Measurements from ENCODE around the gene POF1B.
"Not testable (repeated sequence)": the region's sequence is repeated elsewhere in the genome, so short reads cannot be mapped to it uniquely, and the experiment has no call there.

Gene POF1B, protein sequence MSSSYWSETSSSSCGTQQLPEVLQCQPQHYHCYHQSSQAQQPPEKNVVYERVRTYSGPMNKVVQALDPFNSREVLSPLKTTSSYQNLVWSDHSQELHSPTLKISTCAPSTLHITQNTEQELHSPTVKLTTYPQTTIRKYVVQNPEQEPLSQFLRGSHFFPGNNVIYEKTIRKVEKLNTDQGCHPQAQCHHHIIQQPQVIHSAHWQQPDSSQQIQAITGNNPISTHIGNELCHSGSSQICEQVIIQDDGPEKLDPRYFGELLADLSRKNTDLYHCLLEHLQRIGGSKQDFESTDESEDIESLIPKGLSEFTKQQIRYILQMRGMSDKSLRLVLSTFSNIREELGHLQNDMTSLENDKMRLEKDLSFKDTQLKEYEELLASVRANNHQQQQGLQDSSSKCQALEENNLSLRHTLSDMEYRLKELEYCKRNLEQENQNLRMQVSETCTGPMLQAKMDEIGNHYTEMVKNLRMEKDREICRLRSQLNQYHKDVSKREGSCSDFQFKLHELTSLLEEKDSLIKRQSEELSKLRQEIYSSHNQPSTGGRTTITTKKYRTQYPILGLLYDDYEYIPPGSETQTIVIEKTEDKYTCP

DNA sequence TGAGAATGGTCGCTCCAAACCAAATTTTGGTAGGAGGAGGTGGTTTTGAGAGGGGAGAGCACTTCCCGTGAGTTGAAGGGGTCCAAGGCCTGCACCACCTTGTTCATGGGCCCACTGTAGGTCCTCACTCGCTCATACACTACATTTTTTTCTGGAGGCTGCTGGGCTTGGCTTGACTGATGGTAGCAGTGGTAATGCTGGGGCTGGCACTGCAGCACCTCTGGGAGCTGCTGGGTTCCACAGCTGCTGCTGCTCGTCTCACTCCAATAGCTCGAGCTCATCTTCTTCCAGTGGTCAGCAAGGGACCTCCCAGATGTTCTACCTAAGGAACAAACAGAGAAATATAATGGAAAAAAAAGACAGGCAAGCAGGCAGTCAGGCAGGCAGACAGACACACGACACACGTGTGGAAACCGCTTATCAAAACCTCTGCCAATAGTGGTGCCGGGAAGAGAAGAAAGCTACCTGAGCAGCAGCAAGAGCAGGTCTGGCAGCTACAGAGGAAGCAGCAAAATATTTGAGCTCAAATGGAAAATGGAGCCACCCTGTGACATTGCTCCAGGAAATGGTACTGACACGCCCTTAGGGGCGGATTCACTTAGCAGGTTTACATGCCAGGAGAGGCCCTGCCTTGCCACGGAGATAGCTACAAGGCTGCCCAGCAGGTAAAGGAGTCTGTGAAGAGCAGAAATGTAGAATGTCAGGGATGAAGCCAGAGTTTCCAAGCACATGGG is at the start of gene POF1B:
Gene POF1B, minus strand, starts transcription at position 492 of the 734 bp plus-strand sequence. Its CDS starts 211 bp downstream, at position 281.
- DNase-seq (ENCODE audit: low read depth) = no peak

DNA sequence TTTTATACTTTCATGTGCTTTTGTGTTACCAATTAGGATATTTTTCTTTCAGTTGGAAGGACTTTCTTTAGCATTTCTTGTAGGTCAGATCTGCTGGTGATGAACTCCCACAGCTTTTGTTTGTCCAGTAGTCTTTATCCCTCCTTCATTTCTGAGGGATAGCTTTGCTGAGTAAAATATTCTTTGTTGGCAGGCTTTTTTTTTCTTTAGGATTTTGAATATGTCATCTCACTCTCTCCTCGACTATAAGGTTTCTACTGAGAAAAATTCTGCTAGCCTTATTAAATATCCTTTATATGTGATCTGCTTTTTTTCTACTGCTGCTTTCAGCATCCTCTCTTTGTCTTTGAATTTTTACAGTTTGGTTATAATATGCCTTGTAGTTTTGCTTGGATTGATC is 49.6 kb upstream of the POF1B start:
- no peak for DNase-seq (ENCODE audit: low read depth)

DNA sequence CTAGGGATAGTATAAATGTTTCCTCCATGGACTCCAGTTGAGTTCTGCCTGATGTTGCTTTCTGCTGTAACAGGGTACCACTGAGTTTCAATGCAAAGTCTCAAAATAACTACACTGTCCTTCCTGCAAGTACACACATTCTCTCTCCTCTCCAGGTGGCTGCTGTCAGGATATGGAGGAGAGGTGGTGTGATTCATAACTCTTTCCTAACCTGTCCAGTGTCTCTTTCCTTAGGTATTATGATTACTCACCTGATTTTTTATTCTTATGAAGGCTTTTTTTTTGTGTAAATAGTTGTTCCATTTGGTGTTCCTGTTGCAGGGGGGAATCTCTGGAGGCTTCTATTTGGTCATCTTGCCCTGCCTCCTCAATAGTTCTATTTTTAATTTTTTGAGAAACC is 39.8 kb upstream of the POF1B start:
- DNase-seq (ENCODE audit: low read depth) = no peak

DNA sequence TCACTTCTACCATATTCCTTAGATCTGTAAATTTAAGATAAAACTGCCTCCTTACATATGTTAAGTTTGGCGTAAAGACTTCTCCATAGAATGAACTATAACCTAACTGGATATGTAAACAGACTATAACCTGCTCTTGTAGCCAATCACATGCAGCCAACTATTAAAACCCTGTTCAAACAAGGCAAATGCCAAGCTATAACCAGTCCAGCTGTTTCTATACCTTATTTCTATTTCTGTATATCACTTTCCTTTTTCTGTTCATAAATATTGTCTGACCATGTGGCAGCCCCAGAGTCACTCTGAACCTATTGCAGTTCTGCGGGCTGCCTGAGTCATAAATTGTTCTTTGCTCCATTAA is 12.4 kb upstream of the POF1B start:
- DNase-seq (ENCODE audit: low read depth) = no peak

DNA sequence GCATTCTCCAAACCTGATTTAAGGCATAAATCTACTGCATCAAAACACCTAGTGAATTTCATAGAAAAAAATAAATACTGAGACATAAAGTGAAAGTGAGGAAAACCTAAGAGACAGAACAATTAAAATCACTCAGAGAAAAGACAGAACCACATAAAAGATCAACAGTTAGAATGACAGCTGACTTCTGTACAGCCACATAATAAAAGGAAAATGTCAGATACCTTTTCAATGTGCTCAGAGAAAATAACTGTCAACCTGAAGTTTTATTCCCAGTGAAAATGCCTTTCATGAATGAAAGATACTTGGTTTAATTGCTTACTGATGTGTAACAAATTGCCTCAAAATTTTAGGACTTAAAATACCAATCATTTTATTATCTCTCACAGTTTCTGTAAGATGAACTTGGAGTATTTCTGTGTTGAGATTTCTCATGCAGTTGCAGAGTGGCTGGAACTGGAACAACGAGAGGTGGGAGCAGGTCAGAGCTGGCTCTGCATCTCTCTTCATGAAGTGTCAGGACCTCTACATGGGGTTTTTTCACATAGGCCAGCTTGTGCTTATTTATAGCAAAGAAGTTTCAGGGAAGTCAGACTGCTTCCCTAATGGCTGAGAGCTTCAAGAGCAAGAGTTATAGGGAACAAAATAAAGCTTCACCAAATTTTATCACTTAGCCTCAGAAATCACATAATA is 11.9 kb upstream of the POF1B start:
- no peak for DNase-seq (ENCODE audit: low read depth)

DNA sequence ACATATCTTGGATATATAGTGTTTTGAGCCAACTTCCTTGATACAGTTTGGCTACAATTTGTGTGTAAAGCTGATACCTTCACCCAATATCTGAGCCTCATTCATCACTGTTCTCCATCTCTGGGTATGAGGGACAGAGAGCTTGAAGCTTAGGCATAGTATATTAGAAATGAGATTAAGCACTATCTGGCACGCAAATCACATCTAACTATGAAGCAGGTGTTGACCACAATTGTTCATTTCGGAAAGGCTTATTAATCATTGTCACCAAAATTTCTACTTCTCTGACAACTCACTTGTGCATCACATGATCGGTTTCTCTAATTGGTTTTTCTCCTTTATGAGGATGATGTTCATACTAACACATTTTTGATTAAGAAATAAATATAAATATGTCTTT is 2.1 kb upstream of the POF1B start:
- DNase-seq (ENCODE audit: low read depth) = no peak

DNA sequence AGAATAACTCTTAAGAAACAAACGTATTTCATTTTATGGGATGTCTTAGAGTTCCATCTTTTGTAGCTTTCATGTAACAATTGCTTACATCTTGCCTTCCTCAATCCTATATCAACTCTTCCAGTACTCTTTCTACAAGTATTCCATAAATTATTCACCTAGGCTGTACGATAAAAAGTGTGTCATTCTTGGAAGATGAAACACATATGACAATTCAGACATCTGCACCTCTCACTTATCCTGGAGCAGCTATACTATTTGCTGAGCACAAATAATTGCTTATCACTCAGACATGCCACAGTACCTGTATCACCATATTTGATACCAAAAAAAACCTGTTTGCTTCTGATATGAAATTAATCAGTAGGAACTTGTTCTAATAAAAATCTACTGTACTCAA is 1.0 kb downstream of the POF1B start:
- DNase-seq (ENCODE audit: low read depth) = no peak

DNA sequence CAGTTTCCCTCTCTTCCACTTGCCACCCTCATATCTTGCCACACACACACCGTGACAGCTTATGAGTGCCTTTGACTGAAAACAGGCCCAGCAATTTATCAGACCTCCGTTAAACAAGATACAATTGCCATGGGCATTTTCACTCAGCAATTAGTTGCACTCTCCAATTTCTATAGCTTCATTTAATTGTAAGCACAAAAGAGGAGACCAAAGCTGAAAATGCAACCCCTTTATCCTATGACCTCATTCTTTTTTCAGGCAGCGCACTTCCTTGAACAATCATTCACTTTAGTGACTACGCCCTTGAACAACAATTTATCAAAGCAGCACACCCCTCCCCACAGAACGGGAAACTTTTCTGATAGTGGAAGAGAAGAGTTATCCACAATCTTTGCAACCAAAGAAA is 4.1 kb downstream of the POF1B start:
- DNase-seq (ENCODE audit: low read depth) = no peak

DNA sequence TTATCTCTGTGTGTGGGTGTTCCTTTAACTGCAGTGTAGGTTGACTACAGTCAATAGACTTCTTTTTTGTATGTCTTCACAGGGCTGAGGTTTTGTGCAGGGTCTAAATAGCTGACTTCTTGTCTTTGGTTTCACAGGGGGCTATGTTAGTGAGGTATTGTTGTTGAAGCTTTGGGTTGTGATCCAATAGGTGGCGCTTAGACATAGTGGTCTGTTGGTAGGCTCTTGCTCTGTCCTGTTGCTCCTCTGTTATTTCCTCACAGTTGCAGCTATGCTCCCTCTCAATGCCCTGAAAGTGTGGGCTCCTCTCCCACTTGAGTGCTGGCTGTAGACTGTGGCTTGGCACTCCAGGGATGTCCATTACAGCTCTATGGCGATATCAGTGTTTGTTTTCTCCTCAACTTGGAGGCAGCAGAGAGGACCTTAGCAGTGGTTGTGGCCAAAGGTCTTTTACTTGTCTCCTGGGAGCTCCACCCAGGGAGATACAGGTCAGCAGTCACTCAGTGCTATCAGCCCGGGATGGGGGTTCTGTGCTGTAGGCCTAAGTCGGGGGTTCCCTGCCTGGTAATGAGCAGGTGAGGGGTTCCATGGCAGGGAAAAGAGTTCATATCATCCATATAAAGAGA is 14.0 kb downstream of the POF1B start:
- no peak for DNase-seq (ENCODE audit: low read depth)

DNA sequence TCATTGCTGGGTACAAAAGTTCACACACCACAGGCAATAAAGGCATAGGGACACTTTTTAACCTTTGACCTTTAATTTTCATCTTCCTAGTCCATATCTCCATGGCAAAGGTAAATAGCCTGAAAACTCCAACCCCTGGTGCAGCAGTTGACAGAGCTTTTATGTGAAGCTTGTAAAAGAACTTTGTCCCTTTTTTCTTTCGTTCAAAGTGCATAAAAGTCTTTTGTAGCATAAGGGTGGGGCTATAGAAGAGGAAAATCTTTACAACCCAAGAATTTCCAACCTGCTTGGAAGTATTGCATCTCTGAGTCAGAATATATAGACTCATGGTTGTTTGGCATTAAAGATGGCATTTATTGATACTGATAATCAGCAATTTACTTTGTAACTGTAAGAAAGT is 20.4 kb downstream of the POF1B start:
- DNase-seq (ENCODE audit: low read depth) = no peak

DNA sequence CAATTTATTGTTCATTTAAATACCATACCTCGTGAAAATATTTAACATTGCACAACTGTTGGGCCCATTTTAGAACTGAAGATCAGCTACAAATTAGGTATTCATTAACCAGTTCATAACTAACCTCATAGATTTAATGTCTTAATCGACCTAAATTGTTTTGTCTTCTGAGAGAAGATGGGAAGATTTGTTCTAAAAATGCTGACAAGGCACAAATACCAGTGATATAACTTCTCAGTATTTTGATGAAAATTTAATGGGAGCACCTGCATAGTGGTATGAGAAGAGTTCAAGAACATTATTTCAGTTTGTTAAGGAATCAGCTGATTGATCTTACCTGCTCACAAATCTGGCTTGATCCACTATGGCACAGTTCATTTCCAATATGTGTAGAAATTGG is 33.9 kb downstream of the POF1B start:
- DNase-seq (ENCODE audit: low read depth) = no peak

DNA sequence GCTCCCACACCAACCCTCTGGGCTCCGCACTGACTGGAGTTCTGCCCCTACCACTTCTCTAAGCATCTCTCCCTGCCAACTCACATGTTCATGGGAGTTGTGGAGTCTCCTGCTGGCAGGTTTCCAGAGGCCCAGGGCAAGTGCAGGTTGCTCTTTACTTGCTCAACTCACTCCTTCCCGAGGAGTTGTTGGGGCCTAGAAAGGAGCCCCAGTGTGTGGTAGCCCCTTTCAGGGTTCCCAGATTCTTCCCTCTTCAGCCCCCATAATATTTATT is 52.5 kb downstream of the POF1B start:
- no peak for DNase-seq (ENCODE audit: low read depth)

DNA sequence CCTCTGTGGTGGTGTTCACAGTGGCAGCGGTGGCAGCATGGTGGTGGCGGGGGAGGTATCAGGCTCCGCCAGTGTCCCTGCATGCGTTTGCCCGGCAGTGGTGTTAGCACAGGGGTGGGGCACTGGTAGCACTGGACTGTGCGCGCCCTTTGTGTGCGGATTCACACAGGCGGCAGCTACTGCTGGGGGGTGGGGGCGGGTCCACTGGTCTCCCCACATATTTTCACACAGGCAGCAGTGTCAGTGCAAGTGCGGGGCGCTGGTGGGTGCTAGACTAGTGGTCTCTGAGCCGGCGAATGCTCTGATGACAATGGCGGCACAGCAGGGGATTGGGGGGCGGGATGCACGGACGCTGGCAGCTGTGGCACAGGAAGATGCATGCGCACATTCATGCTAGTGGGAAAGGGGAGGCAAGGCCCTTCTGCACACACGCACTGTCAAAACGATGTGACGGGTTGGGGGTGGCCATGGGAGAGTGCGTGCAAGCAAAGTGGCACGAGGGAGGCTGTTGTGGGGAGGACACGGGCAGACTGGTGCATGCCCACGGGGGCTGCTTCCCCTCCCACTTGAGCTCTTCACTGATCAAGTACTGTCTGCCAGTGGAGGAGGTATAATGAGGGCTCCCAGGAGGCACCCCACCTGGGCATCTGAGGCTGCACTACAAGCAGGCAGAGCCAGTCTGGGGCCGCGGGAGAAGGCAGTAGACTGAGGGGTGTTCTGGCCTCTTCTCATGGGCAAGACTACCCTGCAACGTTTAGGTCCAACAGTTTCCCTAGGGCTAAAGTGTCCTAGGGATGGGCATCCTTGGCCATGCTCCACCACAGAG is 53.0 kb downstream of the POF1B start:
- DNase-seq (ENCODE audit: low read depth) = no peak

DNA sequence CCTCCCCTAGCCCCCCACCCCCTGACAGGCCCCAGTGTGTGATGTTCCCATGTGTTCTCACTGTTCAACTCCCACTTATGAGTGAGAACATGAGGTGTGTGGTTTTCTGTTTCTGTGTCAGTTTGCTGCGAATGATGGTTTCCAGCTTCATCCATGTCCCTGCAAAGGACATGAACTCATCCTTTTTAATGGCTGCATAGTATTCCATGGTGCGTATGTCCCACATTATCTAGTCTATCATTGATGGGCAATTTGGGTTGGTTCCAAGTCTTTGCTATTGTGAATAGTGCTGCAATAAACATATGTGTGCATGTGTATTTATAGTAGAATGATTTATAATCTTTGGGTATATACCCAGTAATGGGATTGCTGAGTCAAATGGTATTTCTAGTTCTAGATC is 68.1 kb downstream of the POF1B start:
- DNase-seq (ENCODE audit: low read depth) = not testable (repeated sequence)

DNA sequence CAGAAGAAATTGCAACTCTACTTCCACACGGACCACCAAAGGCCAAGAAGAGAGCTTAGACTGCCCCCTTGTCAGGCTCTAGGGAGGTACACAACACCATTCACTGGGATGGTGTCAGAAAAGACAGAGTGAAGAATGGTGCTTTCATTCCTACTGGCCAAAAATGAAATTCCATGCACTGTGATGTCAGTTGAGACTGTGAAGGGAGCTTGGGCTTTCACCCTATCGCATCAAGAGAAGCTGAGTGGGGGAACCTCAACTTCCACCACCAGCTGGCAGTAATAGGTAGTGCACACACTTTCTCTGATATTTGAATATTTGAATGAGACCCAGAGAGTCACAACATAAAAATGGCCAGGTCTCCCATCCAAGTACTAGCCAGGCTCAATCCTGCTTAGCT is 69.7 kb downstream of the POF1B start:
- DNase-seq (ENCODE audit: low read depth) = no peak

DNA sequence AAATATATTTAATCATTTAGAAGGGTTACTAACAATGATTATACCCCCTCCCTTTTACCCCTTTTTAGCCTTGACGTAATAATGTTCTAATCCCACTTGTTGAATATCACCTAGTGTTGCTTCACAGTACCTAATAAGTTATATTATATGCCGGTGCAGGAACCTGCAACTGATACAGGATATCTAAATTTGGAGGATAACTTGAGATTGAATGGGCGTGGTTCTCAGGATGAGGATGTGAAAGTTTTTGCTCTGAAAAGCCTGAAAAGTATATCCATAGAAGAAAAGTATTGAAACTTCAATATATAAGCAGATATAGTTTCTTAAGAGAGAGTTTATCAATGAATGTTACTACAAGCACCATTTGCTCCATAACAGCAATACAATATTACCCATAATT is 75.9 kb downstream of the POF1B start:
- no peak for DNase-seq (ENCODE audit: low read depth)

DNA sequence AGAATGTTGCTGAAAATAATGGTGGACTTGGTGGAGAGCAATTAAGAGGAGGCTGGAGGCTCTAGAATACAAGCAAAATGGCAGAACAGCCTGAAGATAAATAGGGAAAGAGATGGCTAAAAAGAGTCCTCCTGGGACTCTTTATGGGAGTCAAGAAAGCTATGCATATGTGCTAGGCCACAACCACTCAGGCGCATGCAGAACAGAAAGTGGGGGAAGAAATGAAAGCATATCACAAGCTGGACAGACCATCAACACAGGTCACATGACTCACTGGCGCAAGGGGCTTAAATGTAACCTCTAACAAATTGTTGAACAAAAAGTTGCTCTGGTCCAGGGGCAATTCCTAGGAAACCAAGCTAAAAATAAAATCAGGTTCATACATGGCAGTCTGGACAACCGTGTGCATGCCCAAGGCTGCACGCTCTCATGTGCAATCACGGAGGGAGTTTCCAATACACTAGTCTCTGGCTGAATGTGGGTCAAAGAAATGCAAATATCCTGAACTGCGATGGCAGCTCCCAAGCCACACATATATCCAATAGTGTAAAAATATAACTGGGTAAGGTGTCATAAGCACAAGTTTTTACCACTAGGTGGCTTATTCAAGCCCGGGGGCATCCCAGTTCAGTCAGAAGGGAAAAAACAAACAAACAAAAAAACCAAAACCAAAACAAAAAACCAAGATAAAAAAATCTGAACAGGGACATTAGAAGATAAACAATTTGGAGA is 90.3 kb downstream of the POF1B start:
- DNase-seq (ENCODE audit: low read depth) = no peak

DNA sequence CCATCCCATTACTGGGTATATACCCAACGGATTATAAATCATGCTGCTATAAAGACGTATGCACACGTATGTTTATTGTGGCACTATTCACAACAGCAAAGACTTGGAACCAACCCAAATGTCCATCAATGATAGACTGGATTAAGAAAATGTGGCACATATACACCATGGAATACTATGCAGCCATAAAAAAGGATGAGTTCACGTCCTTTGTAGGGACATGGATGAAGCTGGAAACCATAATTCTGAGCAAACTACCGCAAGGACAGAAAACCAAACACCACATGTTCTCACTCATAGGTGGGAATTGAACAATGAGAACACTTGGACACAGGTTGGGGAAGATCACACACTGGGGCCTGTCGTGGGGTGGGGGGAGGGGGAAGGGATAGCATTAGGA is 94.2 kb downstream of the POF1B start:
- DNase-seq (ENCODE audit: low read depth) = not testable (repeated sequence)

DNA sequence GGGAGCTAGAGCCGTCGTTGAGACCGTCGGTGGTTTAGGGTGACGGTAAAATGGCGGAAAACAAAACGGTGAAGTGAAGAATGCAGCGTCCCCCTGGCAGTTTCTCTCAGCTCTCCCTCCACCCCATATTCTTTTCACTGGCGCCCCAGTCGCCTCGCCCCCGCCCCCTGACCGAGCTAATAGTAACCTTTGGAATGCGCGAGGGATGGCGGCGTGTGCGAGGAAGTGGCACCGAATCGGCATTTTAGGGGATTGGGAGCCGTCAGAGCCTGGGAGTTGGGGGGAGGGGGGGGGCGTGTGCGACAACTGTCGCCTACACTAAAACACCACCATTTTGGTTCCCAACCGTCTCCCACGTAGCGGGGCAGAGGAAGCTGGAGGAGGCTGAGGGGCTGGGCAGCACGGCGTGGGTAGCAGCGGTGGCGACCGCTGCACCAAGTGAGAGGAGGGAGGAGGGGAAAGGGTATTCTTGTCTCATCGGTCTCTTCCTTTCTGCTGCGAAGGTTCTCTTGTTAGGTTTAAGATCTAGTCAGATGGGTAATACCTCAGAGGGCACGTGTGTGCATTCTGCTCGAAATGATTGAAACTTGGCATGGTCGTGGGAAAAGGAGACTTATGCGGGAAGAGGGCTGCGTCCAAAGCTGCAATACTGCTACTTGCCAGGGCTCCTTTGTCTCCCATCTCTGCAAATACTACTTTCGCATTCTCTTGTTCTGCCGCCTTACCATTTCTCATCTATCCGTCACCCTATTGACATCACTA is 134.8 kb downstream of the POF1B start:
- DNase-seq (ENCODE audit: low read depth) = no peak

Measured in GM04503 (cell line).